ENCODE data around the gene MYT1.

DNA sequence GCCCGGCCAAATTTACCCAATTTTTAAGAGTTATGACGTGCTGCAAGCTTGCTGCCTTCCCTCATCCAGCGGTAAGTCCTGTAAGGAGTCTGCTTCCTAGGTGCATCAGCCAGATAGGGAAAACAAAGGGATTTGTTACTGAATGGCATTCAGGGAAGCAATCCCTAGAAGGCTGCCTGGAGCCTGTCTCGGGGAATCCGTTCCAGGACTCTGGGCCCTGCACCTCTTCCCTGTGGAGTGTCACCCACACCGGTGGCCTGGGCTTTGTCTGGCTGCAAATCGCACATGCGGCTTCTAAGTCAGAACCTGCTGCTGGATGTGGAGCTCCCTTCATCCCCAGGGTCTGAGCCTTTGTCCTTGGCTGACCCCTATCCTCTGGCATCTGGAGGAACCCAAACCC lies 7.0 kb downstream of the MYT1 start:
- TF ChIP-seq SP1 (CRISPR knock-in tag; IDR thresholded peaks at IDR 0.05) (no peak), ESRRA (IDR thresholded peaks at IDR 0.05; ENCODE audit: borderline replicate concordance, low read depth) (no peak), SRSF7 (optimal IDR thresholded peaks at IDR 0.05; ENCODE audit: low read depth, low read length) (no peak), MCM2 (IDR thresholded peaks at IDR 0.05; ENCODE audit: low read depth) (no peak)
- TF ChIP-seq, protein P1, sequence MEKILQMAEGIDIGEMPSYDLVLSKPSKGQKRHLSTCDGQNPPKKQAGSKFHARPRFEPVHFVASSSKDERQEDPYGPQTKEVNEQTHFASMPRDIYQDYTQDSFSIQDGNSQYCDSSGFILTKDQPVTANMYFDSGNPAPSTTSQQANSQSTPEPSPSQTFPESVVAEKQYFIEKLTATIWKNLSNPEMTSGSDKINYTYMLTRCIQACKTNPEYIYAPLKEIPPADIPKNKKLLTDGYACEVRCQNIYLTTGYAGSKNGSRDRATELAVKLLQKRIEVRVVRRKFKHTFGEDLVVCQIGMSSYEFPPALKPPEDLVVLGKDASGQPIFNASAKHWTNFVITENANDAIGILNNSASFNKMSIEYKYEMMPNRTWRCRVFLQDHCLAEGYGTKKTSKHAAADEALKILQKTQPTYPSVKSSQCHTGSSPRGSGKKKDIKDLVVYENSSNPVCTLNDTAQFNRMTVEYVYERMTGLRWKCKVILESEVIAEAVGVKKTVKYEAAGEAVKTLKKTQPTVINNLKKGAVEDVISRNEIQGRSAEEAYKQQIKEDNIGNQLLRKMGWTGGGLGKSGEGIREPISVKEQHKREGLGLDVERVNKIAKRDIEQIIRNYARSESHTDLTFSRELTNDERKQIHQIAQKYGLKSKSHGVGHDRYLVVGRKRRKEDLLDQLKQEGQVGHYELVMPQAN (IDR thresholded peaks at IDR 0.05; ENCODE audit: borderline replicate concordance) = no peak
- TF ChIP-seq, protein P2, sequence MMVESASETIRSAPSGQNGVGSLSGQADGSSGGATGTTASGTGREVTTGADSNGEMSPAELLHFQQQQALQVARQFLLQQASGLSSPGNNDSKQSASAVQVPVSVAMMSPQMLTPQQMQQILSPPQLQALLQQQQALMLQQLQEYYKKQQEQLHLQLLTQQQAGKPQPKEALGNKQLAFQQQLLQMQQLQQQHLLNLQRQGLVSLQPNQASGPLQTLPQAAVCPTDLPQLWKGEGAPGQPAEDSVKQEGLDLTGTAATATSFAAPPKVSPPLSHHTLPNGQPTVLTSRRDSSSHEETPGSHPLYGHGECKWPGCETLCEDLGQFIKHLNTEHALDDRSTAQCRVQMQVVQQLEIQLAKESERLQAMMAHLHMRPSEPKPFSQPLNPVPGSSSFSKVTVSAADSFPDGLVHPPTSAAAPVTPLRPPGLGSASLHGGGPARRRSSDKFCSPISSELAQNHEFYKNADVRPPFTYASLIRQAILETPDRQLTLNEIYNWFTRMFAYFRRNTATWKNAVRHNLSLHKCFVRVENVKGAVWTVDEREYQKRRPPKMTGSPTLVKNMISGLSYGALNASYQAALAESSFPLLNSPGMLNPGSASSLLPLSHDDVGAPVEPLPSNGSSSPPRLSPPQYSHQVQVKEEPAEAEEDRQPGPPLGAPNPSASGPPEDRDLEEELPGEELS (CRISPR knock-in tag; IDR thresholded peaks at IDR 0.05; ENCODE audit: borderline replicate concordance) = no peak
- TF ChIP-seq, protein P3, sequence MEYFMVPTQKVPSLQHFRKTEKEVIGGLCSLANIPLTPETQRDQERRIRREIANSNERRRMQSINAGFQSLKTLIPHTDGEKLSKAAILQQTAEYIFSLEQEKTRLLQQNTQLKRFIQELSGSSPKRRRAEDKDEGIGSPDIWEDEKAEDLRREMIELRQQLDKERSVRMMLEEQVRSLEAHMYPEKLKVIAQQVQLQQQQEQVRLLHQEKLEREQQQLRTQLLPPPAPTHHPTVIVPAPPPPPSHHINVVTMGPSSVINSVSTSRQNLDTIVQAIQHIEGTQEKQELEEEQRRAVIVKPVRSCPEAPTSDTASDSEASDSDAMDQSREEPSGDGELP (CRISPR knock-in tag; IDR thresholded peaks at IDR 0.05; ENCODE audit: borderline replicate concordance) = no peak
